ENCODE data around the gene MON1A.

MON1A gene

DNA sequence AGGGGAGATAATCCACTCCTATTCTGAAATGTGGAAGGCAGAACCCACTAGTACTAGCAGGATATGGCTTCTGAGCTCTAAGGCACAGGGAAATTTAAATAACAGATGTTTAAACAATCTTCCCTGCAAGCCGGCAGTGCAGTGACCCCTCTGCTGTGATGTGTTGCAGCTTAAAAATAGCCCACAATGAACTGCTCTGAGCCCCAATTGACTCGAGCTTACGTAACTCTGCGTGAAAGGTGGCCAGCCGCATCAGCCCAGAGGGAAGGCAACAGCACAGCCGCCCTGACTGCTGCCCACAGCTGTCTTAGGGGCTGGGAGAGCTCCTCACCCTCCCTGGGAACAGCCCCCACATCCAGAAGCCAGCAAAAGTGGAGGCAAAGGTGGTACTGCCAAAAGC lies 47.4 kb downstream of the MON1A start:
- DNase-seq = no peak

- no peak for DNase-seq
Measured at GRCh38 chr3:49880581-49881315, 48.9 kb downstream of the MON1A start.

GRCh38 chr3:49879721-49880120 lies 49.9 kb downstream of the MON1A start:
- DNase-seq = no peak

- no peak for DNase-seq
Measured at GRCh38 chr3:49878686-49879085, 50.9 kb downstream of the MON1A start.

GRCh38 chr3:49877716-49878115 lies 51.9 kb downstream of the MON1A start:
- no peak for DNase-seq

- DNase-seq = no peak
Measured at GRCh38 chr3:49876567-49876966, 53.0 kb downstream of the MON1A start.

- DNase-seq = no peak
Measured at GRCh38 chr3:49873623-49874022, 56.0 kb downstream of the MON1A start.

DNA sequence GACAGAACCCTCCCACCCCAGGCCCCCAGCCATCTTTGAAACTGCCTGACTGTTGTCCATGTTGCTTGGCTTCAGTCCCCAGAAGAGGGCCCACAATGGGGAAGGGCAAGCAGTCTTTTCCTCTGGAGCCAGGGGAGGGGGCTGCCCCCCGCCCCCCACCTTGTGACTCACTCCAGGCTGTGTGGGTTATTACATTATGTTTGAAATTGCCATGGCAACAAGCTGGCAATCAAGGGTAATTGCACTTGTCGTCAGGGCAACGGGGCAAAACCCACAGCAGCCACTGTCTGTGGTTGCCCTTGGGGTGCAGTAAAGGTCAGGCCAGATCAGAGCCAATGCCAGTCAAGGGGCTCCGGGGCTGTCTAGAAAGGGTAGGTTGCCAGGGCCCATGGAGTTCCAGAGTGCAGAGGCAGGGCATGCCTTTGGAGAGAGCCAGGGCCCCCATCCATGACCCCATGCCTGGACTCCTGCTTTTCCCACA lies 56.8 kb downstream of the MON1A start:
- no peak for DNase-seq

- DNase-seq = no peak
Measured at GRCh38 chr3:49871531-49872153, 58.0 kb downstream of the MON1A start.

DNA sequence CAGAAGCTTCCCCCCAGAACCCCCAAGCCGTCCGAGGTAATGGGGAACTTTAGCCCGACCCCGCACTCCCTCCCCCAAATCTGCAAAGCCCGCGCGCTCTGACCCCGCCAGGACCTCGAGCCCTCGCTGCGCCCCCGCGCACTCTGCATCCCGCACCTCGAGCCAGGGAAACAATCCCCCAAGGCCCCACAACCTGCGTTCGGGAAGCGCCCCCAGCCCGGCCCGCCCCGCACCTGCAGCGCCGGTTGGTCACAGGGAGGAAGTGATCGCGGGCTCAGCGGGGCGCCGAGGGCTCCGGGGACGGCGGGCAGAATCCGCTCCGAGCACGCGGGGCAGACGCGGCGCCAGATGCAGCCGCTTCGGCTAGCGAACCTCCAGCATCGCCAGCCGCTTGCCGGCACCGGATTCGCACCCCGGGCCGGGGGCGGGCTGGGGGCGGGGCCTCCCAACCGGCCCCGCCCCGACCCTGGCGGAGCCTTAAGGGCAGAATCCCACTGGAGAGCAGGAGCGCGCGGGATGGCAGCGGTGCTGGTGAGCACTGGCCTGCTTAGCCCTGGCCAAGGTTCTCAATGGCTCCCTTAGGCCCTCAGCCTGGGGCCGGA lies 60.0 kb downstream of the MON1A start, which contains the start of gene CAMKV:
Gene CAMKV, minus strand, starts transcription at position 382 of the 602 bp plus-strand sequence. CDS start 7,518 bp downstream, outside the sequence.
- DNase-seq = no peak

- no peak for DNase-seq
Measured at GRCh38 chr3:49868862-49869466, 60.6 kb downstream of the MON1A start.

DNA sequence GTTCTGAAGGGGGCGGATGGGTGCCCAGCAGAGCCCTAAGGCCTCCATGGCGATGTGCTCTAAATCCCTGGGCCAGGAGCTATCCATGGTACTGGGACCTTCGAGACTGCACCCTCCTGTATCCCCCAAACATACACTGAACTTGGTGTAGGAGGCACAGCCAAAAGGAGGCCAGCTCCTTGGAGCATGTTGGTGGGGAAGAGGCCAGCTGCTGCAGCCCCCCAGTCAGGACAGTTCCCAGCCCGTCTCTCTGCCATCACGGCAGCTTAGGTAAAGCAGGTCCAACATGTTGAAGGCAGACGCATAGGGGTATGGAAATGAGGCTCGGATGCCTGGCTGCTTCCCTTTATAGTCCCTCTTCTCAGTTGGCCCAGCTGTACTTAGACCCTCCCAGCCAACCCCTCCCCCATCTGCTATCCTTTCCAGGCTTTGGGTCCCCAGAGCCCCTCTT lies 61.7 kb downstream of the MON1A start:
- no peak for DNase-seq

DNA sequence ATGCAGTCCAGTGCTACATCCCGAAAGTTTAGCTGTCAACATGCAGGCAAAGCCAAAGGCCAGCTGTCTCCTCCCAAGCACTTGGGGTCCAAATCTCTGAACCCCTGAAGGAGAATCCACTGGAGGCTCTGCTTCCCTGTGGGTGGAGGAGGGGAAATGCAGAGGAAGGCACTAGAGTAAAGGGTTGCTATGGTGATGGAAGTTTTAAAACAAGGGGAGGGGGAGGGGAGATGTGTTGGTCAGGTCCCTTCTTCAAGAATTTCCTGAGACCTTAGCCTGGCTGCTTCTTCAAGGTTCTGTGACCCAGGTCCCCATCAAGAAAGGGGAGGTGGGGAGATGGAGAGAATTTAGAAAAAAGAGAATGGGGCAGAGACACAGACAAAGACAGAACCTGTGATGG lies 62.2 kb downstream of the MON1A start:
- DNase-seq = no peak

DNA sequence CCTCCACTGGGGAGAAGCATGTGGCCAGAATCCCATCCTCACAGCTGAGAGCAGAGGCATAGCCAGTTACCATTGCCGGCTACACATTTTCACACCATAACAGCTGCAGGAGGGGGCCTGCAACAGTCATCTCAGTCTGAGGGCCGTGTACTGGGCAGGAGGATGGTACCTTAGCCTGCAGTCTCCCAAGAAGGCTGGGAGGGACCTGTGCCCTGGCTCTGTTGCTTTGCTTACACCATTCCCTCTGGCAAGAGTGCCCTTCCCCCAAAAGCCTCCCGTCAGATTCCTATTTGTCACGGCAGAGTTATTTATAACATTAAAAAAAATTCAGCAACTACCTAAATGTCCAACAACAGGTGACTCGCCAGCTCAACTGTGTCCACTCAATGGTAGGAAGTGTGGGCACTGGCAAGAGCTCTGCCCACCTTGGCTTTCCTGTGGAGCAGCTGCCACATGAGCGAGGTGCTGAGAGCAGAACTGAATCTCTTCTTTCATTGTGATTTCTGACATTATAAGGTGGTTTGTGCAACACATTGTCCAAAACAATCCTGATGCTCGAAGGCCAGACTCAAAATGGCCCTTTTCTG lies 64.3 kb downstream of the MON1A start:
- no peak for DNase-seq

DNA sequence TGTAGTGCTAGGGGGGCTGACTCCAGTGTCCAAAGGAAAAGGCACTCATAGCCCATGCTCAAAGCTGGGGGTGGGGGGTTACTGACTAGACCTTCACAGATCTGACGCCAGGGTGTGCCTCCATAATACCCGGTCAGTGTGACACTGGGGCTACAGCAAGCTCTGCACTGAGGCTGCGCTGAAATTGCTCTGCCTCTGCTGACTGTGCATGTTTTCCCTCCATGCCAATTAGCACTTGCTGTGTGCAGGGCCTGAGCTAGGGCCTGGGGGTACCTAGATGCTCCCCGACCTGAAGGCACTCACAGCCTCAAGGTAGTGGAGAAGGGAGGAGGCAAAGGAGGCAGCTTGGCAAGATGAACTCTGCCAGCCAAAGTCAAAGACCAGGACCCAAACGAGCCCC lies 65.1 kb downstream of the MON1A start:
- DNase-seq = no peak

DNA sequence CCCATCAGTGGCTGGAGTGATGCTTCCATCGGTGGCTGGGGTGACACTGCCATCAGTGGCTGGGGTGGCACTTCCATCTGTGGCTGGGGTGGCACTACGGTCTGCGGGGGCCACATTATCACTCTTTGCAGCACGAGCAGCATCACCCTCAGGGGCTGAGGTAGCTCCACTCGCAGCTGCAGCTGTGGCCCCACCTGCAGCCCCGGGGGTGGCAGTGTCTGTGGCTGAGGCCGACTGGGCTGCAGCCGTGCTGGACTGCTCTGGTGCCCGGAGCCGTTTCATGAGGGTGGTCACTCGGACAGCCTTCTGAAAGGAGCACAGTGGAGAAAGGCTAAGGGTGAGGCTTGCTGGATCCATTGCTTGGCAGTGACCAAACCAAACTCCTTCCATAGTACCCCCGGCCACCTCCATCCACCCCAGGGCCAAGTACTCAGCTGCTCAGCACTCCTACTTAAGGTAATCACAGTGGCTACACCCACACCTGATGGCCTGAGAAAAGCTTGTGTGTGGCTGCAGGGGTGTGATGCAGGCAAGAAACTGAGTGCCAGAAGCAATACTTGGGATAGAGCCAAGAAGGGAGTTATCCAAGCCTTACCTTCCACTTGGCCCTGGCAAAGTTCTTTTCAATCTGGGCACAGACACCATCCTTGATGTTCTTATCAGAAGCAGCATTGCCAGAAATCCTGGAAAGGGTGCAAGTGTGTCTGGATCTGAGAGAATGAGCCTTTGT lies 69.9 kb downstream of the MON1A start:
- DNase-seq = no peak

Measured in inflammatory macrophage treated with lipopolysaccharide for 1 hour (primary cell).